Measurements from ENCODE around the gene ECHS1. TPM values are rescaled to one million over a fixed set of nuclear protein-coding genes. Genes with fewer than 3 reads are reported as not detected.

The ECHS1 gene
- total RNA-seq, 2 donors from 2014 or later, result 58.5 to 86.0 TPM

- Mint-ChIP-seq H3K9me3 (peaks cover under 1 to 6% of the 10 kb centered on the region in 2 donors), H3K27ac (peak overlapping the region; percentile 42 to 84), H3K36me3 (peaks cover 47 to 48% of the 10 kb centered on the region in 2 donors)
- no peak for ATAC-seq
- DNase-seq (ENCODE audit: low spot score in 2 of 2), result no peak
These were observed 30.2 kb upstream of the ECHS1 start for GRCh38 chr10:133403359-133403758.

DNA sequence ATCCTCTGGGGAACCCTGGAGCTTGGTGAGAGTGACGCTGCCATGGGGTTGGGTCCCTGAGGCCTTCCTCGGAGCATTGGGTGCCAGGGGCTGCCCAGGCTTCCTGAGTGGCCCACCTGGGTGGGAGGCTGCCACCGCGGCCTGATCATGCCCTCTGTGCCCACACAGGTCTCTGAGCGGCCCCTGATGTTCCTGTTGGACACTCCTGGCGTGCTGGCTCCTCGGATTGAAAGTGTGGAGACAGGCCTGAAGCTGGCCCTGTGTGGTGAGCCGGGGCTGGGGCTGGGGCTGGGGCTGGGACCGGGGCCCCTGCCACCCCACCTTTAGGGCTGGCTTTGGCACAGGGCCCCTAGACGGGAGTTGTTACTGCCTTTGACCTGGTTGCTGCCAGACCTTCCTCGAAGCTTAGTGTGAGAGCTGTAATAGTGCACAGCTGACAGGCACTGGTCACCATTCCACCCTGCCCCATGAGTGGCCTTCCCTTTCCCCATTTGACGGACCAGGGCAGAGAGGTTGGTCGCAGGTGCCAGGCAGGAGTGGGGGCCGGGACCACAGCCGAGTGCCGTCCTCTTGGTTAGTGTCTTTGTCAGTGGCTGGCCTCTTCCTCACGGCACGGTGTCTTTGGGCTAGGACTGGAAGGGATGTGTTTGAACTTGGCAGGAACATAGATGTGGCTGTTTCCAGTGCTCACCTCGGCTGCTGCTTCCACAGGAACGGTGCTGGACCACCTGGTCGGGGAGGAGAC is 29.0 kb upstream of the ECHS1 start:
- DNase-seq (ENCODE audit: low spot score in 2 of 2) (peak in 1 of 2 donors; percentile 49), ATAC-seq (no peak)
- H3K27ac Mint-ChIP-seq, result peak overlapping the region in 1 of 2 donors; percentile 85
- peaks cover 36 to 45% of the 10 kb centered on the region in 2 donors for H3K36me3 Mint-ChIP-seq
- no peaks in the 10 kb centered on the region for H3K9me3 Mint-ChIP-seq

GRCh38 chr10:133401500-133401899 is 28.3 kb upstream of the ECHS1 start:
- peak overlapping the region; percentile 67 to 70 for H3K27ac Mint-ChIP-seq
- DNase-seq (ENCODE audit: low spot score in 2 of 2) (peak in 1 of 2 donors; percentile 45), ATAC-seq (peak in 1 of 2 donors; percentile 15)
- peaks cover 31 to 41% of the 10 kb centered on the region in 2 donors for H3K36me3 Mint-ChIP-seq
- no peaks in the 10 kb centered on the region for H3K9me3 Mint-ChIP-seq

- peaks cover 27 to 38% of the 10 kb centered on the region in 2 donors for H3K36me3 Mint-ChIP-seq
- peak overlapping the region; percentile 61 to 67 for H3K27ac Mint-ChIP-seq
- H3K9me3 Mint-ChIP-seq, result no peaks in the 10 kb centered on the region
- DNase-seq (ENCODE audit: low spot score in 2 of 2), result peak in 1 of 2 donors; percentile 16
- ATAC-seq, result peak; percentile 63 to 75
These were observed 27.7 kb upstream of the ECHS1 start for GRCh38 chr10:133400624-133401424.

GRCh38 chr10:133399123-133399601 is 26.0 kb upstream of the ECHS1 start:
- H3K36me3 Mint-ChIP-seq, result peaks cover 17 to 38% of the 10 kb centered on the region in 2 donors

DNA sequence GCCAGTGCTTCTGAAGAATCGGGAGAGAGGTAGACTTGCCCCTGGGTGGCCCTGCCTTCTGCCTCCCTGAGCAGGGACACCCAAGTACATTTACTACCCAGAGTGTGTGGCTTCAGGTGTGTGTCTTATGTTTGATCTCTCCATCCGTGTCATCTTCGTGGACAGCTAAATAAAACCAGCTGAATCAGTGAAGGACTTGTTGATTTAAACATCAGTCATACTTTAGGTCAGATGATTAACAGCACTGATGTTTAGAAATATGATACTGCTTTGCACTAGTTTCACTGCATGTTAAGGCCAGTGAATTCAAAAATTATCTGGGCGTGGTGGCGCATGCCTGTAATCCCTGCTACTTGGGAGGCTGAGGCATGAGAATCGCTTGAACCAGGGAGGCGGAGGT is 24.8 kb upstream of the ECHS1 start:
- peaks cover 10 to 33% of the 10 kb centered on the region in 2 donors for H3K36me3 Mint-ChIP-seq
- no peak for ATAC-seq
- H3K27ac Mint-ChIP-seq, result peak overlapping the region; percentile 50 to 81
- DNase-seq (ENCODE audit: low spot score in 2 of 2), result no peak
- no peaks in the 10 kb centered on the region for H3K9me3 Mint-ChIP-seq

More at GRCh38 chr10:133399123-133399601, 26.0 kb upstream of the ECHS1 start:
- DNase-seq (ENCODE audit: low spot score in 2 of 2), result no peak
- Mint-ChIP-seq H3K9me3 (no peaks in the 10 kb centered on the region), H3K27ac (no peak overlapping the region)
- no peak for ATAC-seq

DNA sequence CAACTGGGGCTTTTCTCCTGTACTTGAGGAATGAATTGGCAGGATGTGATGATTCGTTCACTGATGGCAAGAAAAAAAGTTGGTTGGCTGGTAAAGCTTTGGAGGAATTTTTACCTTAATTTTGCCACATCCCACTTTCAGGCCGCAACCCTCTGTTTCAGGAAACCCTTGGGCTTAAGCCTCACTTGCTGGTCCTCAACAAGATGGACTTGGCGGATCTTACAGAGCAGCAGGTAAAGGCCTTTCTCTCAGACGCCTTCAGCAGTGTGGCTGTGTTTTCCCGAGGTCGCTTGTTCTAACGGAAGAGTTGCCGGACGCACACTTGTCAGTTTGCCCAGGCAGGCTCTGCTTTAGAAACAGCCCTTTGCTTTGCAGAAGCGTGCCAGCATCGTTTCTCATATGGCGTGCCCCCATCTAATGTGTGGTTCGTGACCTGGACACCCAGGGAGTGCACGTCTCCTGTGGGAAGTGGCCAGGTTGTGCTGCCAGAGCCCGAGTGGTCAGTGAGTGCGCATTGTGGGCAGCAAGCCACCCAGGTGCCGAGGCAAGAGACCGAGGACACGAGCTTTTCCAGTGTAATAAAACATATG is 23.0 kb upstream of the ECHS1 start:
- Mint-ChIP-seq H3K27ac (no peak overlapping the region), H3K9me3 (no peaks in the 10 kb centered on the region), H3K36me3 (peaks cover 0 to 19% of the 10 kb centered on the region in 2 donors)
- DNase-seq (ENCODE audit: low spot score in 2 of 2) (no peak), ATAC-seq (no peak)

DNA sequence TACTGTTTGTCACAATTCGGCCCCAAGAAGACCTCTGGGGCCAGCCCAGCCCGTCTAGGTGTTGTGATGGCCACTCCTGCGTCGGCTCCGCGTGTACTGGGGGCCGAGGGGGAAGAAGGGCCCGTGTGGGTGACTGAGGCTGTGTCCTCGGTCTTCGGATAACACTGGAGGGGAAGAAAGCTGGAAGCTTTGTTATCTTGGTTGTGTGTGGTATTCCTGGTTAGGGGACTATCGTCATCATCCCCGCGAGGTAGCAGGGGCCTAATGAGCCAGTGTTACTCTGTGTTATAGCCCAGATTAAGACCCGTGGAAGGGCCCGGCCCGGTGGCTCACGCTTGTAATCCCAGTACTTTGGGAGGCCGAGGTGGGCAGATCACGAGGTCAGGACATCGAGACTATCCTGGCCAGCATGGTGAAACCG is 21.7 kb upstream of the ECHS1 start:
- no peak for ATAC-seq
- DNase-seq (ENCODE audit: low spot score in 2 of 2), result no peak
- Mint-ChIP-seq H3K9me3 (no peaks in the 10 kb centered on the region), H3K36me3 (peaks cover 0 to 19% of the 10 kb centered on the region in 2 donors), H3K27ac (peak overlapping the region; percentile 93 to 95)

GRCh38 chr10:133394064-133394663 is 21.0 kb upstream of the ECHS1 start, which contains the start of gene MTG1:
MTG1 (plus strand) TSS chr10:133394157; CDS start chr10:133394221, 64 bp downstream.
- peaks cover 0 to 19% of the 10 kb centered on the region in 2 donors for H3K36me3 Mint-ChIP-seq
- DNase-seq (ENCODE audit: low spot score in 2 of 2), result peak; percentile 96 to 99
- H3K27ac Mint-ChIP-seq, result peak within 1 kb of the TSS; percentile 93 to 95
- ATAC-seq, result peak; percentile 86 to 90
- no peaks in the 10 kb centered on the region for H3K9me3 Mint-ChIP-seq

DNA sequence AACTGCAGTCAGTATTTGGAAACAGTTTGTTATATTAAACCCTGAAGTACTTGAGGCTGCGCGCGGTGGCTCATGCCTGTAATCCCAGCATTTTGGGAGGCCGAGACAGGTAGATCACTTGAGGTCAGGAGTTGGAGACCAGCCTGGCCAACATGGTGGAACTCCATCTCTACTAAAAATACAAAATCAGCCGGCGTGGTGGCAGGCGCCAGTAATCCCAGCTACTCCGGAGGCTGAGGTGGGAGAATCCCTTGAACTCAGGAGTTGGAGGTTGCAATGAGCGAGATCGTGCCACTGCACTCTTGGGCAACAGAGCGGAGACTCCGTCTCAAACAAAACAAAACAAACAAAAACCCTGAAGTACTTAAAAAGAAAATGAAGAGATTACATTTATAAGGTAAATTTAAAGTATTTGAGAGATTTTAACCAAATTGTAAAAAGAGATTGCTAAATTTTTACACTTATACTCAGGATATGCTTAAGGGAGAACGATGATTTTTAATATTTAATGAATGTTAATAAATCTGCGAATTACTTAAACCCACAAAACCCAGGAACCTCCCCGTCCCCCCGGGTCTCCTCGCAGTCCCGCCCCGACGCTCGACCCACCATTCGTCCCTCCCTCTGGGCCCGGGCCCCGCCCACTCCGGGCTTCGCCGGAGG is 20.4 kb upstream of the ECHS1 start:
- Mint-ChIP-seq H3K9me3 (no peaks in the 10 kb centered on the region), H3K36me3 (peaks cover 0 to 16% of the 10 kb centered on the region in 2 donors), H3K27ac (peak overlapping the region; percentile 47 to 93)
- no peak for ATAC-seq
- DNase-seq (ENCODE audit: low spot score in 2 of 2), result no peak

DNA sequence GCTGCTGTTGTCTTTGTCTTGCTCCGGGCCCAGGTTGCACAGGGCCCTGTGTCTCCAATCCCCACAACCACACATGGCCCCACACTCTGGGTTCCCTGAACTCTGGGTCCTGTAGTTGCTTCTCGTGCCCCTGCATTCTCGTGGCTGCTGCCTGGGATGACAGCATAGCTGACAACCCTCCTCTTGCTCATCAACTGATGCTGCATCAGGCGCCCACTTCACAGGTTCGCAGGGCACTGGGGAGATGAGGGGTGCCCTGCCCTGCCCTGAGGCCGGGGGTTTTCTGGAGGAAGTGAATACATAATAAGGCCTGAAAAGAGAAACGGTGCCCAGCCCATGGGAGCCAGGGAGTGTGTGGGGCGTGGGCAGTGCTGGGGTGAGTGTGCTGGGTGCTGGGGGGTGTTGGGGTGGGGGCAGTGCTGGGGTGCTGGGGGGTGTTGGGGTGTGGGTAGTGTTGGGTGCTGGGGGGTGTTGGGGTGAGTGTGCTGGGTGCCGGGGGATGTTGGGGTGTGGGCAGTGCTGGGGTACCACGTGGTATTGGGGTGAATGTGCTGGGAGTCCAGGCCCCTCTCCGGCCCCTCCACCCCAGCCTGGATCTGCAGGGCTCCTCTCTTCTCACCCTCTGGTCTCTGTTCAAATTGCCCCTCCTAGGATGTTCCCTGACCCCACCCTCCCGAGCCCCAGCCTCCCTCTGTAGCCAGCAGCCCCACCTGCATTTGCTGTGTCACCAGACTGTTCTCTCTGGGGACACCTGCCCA is 18.8 kb upstream of the ECHS1 start:
- Mint-ChIP-seq H3K36me3 (peaks cover 0 to 6% of the 10 kb centered on the region in 2 donors), H3K9me3 (no peaks in the 10 kb centered on the region), H3K27ac (peak overlapping the region; percentile 91 to 93)
- ATAC-seq (no peak), DNase-seq (ENCODE audit: low spot score in 2 of 2) (no peak)

GRCh38 chr10:133391249-133391635 is 18.1 kb upstream of the ECHS1 start:
- H3K27ac Mint-ChIP-seq, result peak overlapping the region; percentile 91 to 93

DNA sequence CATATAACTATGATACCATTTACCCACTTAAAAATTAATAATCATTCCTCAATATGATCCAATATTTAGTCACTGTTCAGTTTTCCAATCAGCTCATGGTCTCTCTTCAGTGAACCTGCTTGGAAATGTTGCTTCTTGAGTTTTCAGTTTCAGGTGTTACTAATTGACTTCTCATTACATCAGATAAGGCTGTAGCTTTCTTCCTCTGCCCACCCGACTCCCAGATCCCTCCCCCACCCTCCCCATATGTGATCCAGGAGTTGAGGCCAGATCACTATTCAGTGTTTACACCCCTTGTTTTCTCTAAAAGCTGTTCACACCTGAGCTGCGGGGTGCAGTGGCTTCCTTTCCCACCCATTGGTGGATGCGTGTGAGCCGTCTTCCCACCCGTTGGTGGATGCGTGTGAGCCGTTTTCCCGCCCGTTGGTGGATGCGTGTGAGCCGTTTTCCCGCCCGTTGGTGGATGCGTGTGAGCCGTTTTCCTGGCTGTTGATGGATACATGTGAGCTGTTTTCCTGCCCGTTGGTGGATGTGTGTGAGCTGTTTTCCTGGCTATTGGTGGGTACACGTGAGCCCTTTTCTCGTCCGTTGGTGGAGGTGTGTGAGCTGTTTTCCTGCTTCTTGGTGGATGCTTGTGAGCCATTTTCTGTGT is 17.6 kb upstream of the ECHS1 start:
- DNase-seq (ENCODE audit: low spot score in 2 of 2) (no peak), ATAC-seq (peak; percentile 4 to 15)
- Mint-ChIP-seq H3K9me3 (no peaks in the 10 kb centered on the region), H3K27ac (peak overlapping the region; percentile 91 to 93), H3K36me3 (peaks cover 0 to 6% of the 10 kb centered on the region in 2 donors)

More at GRCh38 chr10:133391249-133391635, 18.1 kb upstream of the ECHS1 start:
- ATAC-seq (no peak), DNase-seq (ENCODE audit: low spot score in 2 of 2) (no peak)
- no peaks in the 10 kb centered on the region for H3K9me3 Mint-ChIP-seq
- peaks cover 0 to 6% of the 10 kb centered on the region in 2 donors for H3K36me3 Mint-ChIP-seq

- peak; percentile 29 to 49 for ATAC-seq
- no peak for DNase-seq (ENCODE audit: low spot score in 2 of 2)
- Mint-ChIP-seq H3K36me3 (no peaks in the 10 kb centered on the region), H3K27ac (peak overlapping the region; percentile 82 to 91), H3K9me3 (no peaks in the 10 kb centered on the region)
These were observed 16.0 kb upstream of the ECHS1 start for GRCh38 chr10:133388973-133389818.

All from activated naive CD4-positive, alpha-beta T cell treated with anti-CD3 and anti-CD28 coated beads, Interleukin-2, amount 50 U/mL, for 72 hours (primary cell).